ENCODE results near the gene MED27.

MED27 gene

DNA sequence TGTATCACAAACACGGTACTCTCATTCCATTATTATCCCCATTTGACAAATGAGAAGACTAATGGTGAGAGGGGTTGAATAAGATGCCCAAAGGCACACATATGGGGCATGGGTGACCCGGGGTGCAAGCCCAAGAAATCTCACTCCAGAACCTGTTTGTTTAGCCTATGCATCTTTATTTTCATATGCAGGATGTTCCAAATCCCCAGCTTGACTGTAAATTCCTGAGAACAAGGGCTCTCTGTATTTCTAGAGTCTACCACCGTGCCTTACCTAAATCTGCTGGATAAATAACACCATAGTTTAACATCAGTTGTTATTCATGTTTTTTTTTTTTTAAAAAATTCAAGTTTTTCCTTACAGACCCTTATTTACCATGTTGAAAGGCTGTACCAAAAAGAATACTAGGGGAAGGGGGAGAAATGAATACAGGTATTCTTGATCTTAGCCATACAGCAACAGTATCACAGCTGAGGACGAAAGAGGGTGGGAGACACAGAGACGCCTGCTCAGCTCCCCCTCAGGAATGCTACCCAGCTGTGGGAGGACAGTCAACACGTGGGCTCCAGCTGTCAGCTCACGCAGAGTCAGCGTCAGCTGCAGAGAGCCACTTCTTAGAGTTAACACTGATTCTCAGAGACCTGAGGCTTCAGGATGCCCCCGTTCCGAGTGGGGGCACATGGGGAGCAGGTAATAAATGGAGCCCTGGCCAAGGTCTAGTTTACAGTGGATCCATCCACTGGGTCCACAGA is 86.6 kb downstream of the MED27 start:
- no peak for FAIRE-seq

DNA sequence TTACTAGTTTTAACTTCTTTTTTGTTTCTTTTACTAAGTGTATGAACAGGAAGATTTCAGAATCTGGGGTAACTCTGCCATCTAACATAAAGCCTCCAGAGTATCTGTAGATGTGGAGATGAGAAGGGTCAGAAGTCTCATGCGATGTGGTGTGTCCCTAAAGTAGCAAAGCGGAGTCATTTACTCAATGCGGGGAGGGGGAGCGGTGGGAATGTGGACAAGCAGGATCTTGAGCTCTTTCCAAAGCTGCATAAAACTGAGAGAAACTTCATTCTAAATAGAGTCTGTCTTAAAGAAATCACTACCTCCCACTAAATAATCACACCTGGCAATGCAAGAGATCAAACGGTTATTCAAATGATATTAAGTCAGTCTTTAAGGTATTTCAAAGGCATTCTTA is 92.4 kb downstream of the MED27 start:
- FAIRE-seq, result no peak

DNA sequence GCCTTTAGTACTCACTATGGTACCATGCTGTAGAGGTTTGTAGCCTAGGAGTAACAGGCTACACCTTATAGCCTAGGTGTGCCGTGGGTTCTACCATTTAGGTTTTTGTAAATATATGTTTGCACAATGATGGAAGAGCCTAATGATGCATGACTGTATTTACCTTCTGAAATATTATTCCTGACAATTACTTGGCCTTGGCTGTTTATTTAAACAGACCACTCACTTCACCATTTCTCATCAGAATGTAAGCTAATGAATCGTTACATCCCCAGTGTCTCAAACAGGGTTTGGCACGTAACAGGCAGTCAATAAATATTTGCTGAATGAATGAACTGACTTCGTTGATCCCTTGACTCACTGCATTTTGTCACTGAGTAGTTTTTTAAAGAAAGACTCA is 93.1 kb downstream of the MED27 start:
- FAIRE-seq, result no peak

DNA sequence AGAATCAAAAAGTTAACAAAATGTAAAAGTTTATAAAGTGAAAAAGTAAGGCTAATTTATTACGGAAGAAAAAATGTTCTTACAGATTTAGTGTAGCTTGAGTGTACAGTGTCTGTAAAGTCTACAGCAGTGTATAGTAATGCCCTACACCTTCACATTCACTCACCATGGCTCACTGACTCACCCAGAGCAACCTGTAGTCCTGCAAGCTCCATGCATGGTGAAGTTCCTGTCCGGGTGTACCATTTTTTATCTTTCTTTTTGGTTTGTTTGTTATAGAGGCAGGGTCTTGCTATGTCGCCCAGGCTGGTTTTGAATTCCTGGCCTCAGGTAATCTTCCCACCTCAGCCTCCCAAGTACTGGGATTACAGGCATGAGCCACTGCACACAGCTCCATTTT is 93.6 kb downstream of the MED27 start:
- no peak for FAIRE-seq

DNA sequence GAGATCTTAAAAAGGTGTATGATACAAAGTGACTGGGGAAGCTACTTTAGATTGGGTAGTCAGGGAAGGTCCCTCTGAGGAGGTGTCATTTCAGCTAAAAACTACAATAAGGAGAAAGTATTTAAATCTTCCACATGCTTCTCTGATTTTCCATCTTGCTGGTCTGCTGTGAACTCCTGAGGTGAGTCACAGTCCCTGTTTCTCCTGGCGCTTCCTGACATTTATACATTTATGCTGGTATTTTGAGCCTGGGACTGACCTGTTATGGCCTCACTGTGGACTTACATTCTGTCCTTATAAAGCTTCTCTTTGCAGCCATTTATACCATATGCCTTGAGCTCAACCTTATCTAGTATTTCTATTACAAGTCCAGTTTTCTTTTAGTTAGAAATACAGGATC is 95.1 kb downstream of the MED27 start:
- FAIRE-seq, result no peak

DNA sequence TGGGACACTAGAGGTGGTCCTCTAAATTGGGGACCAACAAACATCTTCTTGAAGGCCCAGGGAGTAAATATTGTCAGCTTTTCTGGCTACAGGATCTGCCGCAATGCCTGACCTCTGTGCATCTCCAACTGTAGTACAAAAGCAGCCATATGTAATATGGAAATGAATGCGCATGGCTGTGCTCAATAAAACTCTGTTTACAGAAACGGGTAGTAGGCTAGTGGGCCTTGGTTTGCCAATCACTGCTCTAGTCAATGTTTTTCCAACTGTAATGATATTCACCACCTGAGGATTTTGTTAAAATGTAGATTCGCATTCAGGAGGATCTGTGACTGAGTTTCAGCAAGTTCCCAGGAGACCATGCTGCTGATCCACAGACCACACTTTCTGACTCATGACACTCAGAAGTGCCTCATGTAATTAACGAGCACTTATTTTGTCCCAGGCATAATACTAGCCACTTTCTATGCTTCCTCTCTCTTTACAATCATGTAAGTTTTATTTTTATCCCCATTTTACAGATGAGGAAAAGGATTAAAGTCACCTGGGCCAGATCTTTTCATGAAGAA is 96.9 kb downstream of the MED27 start:
- no peak for FAIRE-seq

DNA sequence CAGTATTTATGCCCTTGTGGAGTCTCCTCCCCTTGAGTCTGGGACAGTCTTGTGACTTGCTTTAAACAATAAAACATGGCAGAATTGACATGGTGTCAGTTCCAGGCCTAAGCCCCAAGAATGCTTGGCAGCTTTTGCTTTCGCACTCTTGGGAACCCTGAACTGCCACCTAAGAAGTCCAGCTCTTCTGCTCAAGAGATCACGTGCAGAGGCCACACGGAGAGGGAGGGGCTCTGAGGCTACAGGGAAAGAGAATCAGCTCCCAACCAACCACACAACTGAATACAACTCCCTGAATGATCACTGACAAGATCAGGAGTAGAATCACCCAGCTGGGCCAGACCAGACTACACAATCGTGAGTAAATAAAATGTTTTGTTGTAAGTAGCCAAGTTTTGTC is 97.6 kb downstream of the MED27 start:
- no peak for FAIRE-seq

DNA sequence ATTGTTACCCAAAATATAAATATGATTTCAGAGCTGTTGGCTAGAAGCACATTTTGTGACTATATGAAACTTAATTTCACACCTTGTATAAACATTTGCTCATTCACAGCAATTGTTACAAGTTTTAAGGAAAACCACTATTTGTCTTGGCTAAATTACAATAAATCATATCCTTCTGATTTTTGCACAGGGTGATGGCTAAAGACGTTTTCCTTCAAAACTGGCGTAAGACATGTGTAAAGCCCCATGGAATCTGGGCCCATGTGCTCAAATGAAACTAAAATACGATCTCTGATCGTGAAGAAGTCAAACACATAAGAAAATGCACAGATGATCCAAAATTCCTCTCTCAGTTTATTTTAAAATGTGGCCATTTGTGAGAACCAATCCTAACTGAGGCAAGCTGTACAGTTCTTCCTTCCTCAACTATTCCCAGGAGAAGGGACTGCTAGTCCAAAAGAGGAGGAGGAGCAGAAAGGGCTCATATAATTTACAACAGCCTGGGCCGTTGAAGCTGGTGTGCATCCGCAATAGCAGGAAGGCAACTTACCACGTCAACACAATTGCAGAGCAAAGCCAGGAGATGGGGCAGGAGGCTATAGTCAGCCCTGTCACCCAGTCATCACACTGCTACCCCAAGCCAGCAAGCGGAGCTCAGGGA is 98.4 kb downstream of the MED27 start:
- no peak for FAIRE-seq

DNA sequence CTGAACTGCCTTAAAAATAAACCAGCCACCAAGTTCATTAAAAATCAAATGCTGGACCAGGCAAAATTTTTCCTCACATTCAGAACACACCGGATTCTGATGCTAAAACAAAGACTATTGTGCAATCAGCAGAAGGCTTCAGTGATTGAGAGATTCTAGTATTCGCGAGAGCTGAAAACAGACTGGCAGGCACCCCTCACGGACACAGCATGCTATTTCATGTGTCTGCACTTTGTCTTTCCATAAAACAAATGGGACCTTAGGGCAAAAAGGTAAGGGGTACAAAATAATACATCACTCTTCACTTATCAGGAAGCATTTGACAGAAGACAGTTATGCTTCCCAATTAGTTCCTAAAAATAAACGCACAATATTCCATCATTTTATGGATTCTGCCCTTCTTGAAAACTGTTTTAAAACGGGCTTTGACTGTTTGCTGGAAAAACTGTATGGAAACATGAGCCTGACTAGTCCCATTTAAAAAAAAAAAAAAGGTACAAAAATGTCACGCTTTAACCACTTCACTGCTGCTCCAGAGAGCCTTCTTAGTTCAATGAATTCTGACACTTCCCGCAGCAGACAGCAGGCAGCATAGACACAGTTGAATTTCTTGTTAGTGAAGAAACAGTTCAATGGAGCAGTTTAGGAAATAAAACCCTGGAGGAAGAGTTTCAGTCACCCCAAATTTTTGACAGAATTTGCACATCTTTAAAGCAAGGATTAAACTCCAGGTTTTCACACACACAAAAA is 99.2 kb downstream of the MED27 start:
- no peak for FAIRE-seq

DNA sequence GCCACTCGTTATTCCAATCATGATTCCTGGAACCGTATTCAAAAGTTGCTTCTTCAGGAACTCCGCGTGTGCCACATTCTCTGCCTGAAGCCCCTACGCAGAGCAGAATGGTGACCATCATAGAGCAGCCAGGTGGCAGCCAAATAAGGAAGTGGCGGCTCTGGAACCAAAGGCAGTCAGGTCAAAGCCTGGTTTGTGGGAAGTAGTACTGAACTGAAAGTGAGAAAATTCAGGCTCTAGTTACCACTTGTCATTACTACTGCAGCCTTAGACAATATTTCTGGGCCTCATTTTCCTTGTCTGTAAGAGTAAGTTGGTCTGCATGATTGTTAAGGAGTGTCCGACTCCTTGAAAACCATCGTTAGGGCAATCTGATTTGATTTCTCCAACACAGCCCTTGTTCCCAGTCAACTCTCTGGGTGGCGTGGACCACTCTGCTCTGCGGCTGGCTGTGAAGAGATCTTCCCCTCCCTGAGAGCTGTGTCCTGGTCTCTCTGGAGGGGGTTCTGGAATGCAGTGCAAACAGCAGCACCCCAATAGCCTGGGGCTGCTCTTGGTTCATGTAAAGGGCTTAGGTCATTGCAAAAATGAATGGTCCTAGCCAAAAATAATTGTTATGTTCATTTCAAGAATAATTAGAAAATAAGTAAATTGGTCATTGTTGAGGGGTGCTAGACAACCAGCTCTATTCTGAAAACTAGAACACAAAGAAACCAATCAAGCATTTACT is 102.4 kb downstream of the MED27 start:
- FAIRE-seq, result no peak

DNA sequence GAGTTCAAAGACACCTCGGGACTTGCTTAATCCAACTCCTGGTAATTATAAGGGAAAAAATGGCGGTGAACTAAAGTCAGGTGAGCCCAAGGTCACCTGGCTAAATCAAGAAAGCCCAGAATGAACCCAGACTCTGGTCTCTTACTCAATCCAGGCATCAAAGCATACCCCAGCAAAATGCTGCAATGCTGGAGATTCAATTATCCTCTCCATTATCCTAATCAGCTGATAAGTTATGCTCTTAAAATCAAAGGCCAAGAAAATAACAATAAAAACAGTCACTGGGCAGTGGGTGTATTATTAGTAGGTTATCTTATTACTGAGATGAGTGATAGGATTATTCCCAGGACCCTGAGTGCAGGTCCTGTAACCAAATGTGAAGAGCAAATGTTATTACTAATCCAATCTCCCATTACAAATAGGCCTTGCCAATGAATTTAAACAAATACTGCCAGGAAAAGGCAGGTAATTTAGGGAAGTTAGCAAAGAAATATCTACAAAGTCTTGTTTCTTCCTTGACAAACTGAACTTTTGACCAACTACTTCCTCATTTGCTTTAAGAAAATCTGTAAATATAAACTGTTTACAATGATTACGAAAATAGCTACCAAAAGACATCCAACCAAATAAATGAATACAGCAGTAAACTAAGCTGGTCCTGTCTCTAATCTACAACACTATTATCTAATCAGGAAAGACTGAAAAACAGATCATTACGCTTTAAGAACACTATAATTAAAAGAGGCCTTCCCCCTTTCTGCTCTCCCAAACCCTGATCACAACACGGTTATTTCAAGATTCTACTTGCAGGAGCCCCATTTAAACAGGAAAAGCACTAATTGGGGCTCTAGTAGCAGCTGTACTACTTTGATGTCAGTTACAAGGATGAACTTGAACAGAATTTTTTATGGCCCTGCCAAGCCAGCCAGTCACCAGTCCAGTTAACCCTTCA is 103.2 kb downstream of the MED27 start:
- no peak for FAIRE-seq

DNA sequence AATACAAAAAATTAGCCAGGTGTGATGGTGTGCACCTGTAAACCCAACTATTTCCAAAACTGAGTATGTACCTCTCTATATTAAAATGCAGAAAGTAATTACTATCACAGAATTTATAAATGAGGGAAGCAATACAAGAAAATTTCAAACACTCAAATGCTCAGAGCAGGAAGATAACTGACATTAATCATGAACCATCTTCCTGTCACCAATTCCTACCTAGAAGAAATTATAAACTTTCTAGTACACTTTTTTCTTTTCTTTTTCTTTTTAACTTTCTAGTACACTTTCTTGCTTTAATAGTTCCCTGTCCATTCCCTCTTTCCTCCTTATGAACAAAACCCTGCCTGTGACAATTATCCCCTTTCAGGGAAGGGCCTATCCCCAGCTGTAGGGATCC is 106.8 kb downstream of the MED27 start:
- no peak for FAIRE-seq

DNA sequence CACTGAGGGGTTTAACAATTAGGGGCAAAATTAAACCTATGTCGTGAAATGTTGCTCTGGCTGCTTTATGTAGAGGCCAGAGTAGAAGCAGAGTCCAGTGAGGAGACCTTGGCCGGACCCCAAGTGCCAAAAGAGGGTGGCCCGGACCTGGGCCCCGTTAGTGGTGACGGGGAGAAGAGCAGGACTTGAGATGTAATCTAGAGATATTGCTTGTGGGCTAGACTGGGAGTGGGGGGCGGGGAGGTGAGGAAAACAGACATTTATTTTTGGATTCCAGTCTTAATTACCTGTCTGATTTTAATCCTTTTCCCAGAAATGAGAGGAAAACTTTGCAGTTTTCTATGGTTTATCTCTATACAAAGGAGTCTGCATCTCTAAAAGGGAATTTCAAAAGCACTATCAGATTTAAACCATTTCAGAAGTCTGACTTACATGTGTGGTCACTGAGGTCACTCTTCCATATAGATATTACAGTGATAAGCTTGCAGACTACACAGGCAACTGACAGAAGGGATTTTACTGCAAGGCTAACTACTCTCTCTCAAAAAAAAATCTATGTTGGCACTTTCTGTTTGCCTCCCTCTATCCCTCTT is 108.1 kb downstream of the MED27 start:
- FAIRE-seq, result no peak

DNA sequence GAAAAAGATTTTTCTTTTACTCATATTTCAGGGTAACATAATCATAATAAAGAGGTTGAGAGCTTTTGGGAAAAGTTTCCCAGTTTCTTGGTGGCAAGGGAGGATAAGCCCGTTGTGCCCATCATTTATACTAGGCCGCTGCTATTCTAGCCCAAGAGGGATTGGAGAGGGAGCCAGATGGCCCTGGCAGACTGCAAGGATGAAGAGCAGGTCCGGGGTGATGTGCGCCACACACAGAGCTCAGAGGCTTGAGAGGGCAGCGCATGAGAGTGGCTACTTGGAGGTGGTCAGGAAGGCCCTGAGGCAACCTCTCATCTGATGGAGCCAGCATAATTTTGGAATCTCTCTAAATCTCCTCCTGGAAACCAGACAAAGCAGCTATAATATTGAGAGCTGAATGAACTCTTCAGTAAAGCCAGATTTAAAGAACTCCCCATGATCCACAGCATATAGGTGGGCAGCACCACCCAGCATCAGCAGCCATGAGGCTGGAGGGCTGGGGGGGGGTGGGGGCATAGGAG is 110.1 kb downstream of the MED27 start:
- FAIRE-seq, result no peak

DNA sequence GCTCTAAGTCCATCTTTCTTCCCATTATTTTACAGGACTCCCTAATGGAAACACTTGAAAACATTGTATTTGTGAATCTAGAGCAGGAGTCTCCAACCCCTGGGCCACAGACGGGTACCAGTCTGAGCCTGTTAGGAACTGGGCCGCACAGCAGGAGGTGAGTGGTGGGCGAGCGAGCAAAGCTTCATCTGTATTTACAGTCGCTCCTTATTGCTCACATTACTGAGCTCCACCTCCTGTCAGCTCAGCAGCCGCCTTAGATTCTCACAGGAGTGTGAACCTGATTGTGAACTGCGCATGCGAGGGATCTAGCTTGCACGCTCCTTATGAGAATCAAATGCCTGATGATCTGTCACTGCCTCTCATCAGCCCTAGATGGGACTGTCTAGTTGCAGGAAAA is 111.0 kb downstream of the MED27 start:
- no peak for FAIRE-seq

DNA sequence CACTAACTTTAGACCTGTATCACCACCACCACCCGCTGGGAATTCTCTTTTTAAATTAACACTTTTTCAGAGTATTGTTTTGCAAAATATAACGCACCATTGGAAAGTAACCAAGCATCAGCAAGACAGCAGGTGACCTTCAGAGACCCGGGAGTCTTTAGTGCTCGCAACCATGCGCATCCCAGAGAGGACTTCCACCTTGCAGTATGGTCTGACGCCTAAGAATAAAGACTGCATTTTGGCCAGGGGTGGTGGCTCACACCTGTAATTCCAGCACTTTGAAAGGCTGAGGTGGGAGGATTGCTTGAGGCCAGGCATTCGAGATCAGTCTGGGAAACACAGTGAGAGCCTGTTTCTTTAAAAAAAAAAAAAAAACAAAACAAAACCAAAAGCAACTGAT is 113.8 kb downstream of the MED27 start:
- FAIRE-seq, result no peak

DNA sequence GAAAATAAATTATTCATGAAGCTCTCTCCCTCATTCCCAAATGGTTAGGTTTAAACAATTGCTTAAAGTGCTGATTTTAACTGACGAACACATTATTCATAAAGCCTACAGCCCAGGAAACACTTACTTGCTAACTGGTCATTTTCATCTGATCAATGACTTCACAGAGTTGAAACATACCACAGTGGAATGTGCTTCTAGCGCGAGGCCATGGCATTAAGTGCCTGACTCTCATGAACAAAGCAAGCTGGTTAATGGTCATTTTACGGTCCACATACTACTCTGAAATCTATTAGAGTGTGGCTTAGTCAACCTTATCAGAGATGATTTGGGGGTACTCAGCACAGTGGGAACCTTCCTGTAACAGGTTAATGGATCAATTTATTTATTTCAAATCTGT is 114.6 kb downstream of the MED27 start:
- FAIRE-seq, result no peak

DNA sequence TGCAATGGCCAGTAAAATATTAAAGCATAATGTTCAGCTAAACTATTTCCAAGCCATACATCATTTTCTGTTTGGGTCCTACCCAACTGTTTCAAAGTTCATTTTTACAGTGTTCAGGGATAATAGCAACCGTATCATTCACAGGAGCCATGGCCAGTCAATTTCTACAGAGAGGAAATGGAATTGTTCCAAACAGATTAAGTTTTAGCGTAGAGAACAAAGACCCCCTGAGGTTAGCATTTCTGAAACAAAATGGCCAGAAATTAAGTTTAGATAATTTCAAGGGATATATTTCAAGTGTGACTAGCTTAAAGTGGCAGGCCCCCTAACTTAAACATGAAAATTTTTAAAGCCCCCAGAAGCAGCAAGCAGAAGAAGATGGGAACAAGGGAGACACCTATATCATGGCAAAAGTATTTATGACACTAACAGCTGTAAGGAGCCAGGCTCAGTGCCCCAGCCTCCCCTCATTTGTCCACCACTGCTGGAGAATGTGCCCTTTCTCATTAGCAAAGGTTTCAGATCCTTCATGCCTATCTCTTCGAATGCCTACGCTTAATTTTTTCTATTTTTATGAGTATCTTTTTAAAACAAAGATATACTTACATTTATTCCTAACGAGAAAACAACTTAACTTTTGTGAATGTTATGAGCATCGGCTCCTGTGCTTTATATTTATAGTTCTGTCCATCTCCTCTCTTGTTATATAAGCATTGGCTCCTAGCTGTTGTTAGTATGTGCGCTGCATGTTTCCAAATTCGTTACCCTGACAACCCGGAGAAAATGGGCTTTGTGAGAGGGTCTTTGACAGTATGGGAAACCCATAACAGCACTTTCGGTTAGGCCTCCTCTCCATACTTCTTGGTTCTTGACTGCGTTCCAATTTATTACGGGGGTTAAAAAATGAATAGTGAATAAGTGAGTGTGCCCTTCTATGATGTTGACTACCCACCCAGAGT is 116.3 kb downstream of the MED27 start:
- FAIRE-seq, result no peak

DNA sequence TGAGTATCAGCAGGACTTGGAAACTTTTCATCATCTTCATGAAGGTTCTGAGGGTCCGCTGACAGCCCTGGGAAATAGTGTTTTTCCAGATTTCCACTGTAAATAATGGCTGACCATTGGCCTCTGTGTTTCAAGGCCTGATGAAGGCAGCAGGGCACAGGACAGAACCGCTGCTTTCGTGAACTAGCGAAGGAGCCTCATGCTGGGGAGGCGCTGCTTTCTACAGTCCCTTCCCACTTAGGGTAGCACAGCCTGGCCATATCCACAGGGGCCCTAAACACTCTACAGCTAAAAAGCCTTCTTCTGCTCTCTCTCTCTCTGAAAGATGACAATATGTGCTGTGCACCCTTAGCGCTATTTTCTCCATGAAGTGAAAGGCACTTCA is 118.2 kb downstream of the MED27 start:
- FAIRE-seq, result no peak

Data from TTC549 (cell line).